ENCODE measurements around the gene KCTD18.

Gene KCTD18

GRCh38 chr2:200509612-200510433, at the start of gene KCTD18:
TSS of gene KCTD18 (minus strand) at chr2:200510068. CDS start at chr2:200507016, 3,052 bp downstream.
- in situ Hi-C loops (cut with MboI; ENCODE audit: low sequenced_read_pairs): no loop called here

GRCh38 chr2:200540793-200541192, 30.9 kb upstream of the KCTD18 start:
- in situ Hi-C loops (cut with MboI; ENCODE audit: low sequenced_read_pairs): no loop called here

GRCh38 chr2:200538139-200538538, 28.3 kb upstream of the KCTD18 start:
- in situ Hi-C loops (cut with MboI; ENCODE audit: low sequenced_read_pairs): no loop called here

GRCh38 chr2:200534572-200534971, 24.7 kb upstream of the KCTD18 start:
- in situ Hi-C loops (cut with MboI; ENCODE audit: low sequenced_read_pairs): no loop called here

- in situ Hi-C loops (cut with MboI; ENCODE audit: low sequenced_read_pairs): no loop called here
Measured at GRCh38 chr2:200533754-200534153, 23.9 kb upstream of the KCTD18 start.

- in situ Hi-C loops (cut with MboI; ENCODE audit: low sequenced_read_pairs): no loop called here
Measured at GRCh38 chr2:200528228-200528627, 18.4 kb upstream of the KCTD18 start.

- in situ Hi-C loops (cut with MboI; ENCODE audit: low sequenced_read_pairs): no loop called here
Measured at GRCh38 chr2:200525882-200526651, 16.2 kb upstream of the KCTD18 start, which contains the start of gene SGO2. TSS of gene SGO2 (plus strand) at chr2:200526207. CDS start at chr2:200532976, 6,769 bp downstream.

- in situ Hi-C loops (cut with MboI; ENCODE audit: low sequenced_read_pairs): no loop called here
Measured at GRCh38 chr2:200525551-200525881, 15.6 kb upstream of the KCTD18 start.

GRCh38 chr2:200525066-200525465, 15.2 kb upstream of the KCTD18 start:
- in situ Hi-C loops (cut with MboI; ENCODE audit: low sequenced_read_pairs): no loop called here

GRCh38 chr2:200523604-200524003, 13.7 kb upstream of the KCTD18 start:
- in situ Hi-C loops (cut with MboI; ENCODE audit: low sequenced_read_pairs): no loop called here

GRCh38 chr2:200523158-200523557, 13.3 kb upstream of the KCTD18 start:
- in situ Hi-C loops (cut with MboI; ENCODE audit: low sequenced_read_pairs): no loop called here

- in situ Hi-C loops (cut with MboI; ENCODE audit: low sequenced_read_pairs): no loop called here
Measured at GRCh38 chr2:200515155-200515554, 5.3 kb upstream of the KCTD18 start.

GRCh38 chr2:200509235-200509611, 645 bp downstream of the KCTD18 start:
- in situ Hi-C loops (cut with MboI; ENCODE audit: low sequenced_read_pairs): no loop called here

GRCh38 chr2:200507179-200507578, 2.7 kb downstream of the KCTD18 start:
- in situ Hi-C loops (cut with MboI; ENCODE audit: low sequenced_read_pairs): no loop called here

GRCh38 chr2:200506679-200507078, 3.2 kb downstream of the KCTD18 start:
- in situ Hi-C loops (cut with MboI; ENCODE audit: low sequenced_read_pairs): no loop called here

GRCh38 chr2:200502196-200502595, 7.7 kb downstream of the KCTD18 start:
- in situ Hi-C loops (cut with MboI; ENCODE audit: low sequenced_read_pairs): no loop called here

- in situ Hi-C loops (cut with MboI; ENCODE audit: low sequenced_read_pairs): no loop called here
Measured at GRCh38 chr2:200498402-200499162, 11.3 kb downstream of the KCTD18 start.

- in situ Hi-C loops (cut with MboI; ENCODE audit: low sequenced_read_pairs): no loop called here
Measured at GRCh38 chr2:200496696-200497095, 13.2 kb downstream of the KCTD18 start.

GRCh38 chr2:200494048-200494447, 15.8 kb downstream of the KCTD18 start:
- in situ Hi-C loops (cut with MboI; ENCODE audit: low sequenced_read_pairs): no loop called here

GRCh38 chr2:200492656-200493055, 17.2 kb downstream of the KCTD18 start:
- in situ Hi-C loops (cut with MboI; ENCODE audit: low sequenced_read_pairs): no loop called here

- in situ Hi-C loops (cut with MboI; ENCODE audit: low sequenced_read_pairs): no loop called here
Measured at GRCh38 chr2:200490001-200490400, 19.9 kb downstream of the KCTD18 start.

Measured in HL-60/S4 (cell line).